Psoas muscle (tissue), 8 donors: ENCODE measurements around the gene PPTC7. TPM values are rescaled to one million over a fixed set of nuclear protein-coding genes. Genes with fewer than 3 reads are reported as not detected.
"Not testable (repeated sequence)": the region's sequence is repeated elsewhere in the genome, so short reads cannot be mapped to it uniquely, and the experiment has no call there.

Experiments used
- ATAC-seq, 4 donors: fragments of 200-7000 bp; cut with Tn5 transposase; one replicate each; pipeline ENCODE4 v1.9.1; 2020; ENCODE audit warnings: moderate library complexity in 3 of 4, mild to moderate bottlenecking in 2 of 4
- DNase-seq, 2 donors: peaks; one replicate each; pipeline ENCODE4 v3.0.0-alpha.2; 2020
- H3K27ac ChIP-seq: fragments of 200-600 bp; one replicate; pipeline ENCODE4 v1.8.0; 2022
- H3K27me3 ChIP-seq, 3 donors: fragments of 200-600 bp in 1 of 3; one replicate each; pipeline versions ENCODE4 v1.6.1 to v1.8.0; 2013 to 2022; ENCODE audit warnings: low read length in 2 of 3, mild to moderate bottlenecking in 2 of 3, moderate library complexity in 1 of 3; ENCODE audit not compliant: insufficient read depth in 3 of 3
- H3K36me3 ChIP-seq, 2 donors: fragments of 200-600 bp in 1 of 2; one replicate each; pipeline versions ENCODE4 v1.6.1 to v1.8.0; 2013 to 2022; ENCODE audit warnings: low read depth in 1 of 2, mild to moderate bottlenecking in 1 of 2, moderate library complexity in 1 of 2; ENCODE audit not compliant: insufficient read depth in 1 of 2
- H3K4me1 ChIP-seq: fragments of 200-600 bp; one replicate; pipeline ENCODE4 v1.8.0; 2022
- H3K4me3 ChIP-seq: fragments of 200-600 bp; one replicate; pipeline ENCODE4 v1.8.0; 2022; ENCODE audit warnings: mild to moderate bottlenecking
- H3K9me3 ChIP-seq: fragments of 200-600 bp; one replicate; pipeline ENCODE4 v1.8.0; 2022
- CTCF ChIP-seq: fragments of 200-600 bp; IDR thresholded peaks from one replicate; pipeline ENCODE4 v1.8.0; 2022; ENCODE audit warnings: antibody characterized with exemption
- WGBS, 3 donors: extraction: QIAGEN DNeasy Blood & Tissue Kit; methylation state at CpG; one replicate each; pipeline versions ENCODE4 v1.1.6 to v1.1.7; 2013; 5-methylcytosine and 5-hydroxymethylcytosine counted together
- intact Hi-C, 2 donors: fragments of 100-400 bp; cut with DNase I; formaldehyde crosslinking; loops; one replicate each; pipeline versions ENCODE4 v1.11.0 to v1.14.2; 2022
- polyA plus RNA-seq, 3 donors: library from polyadenylated mRNA; stranded (reverse); fragments of 200-250 nt; gene quantifications; one replicate each; pipeline ENCODE4 v1.2.3, GENCODE V29; 2013
- total RNA-seq, 4 donors: library from RNA; stranded (reverse); fragmentation: NEBNext Ultra II Directional in 2 of 4; extraction: Animal tissue kit (Norgen Biotek cat#: 25700) in 2 of 4; gene quantifications; one replicate each; pipeline versions ENCODE4 v1.2.1 to v1.2.4, GENCODE V29; 2021 to 2023
- donor health status: healthy with polysubstance abuse.
- donor health status: DM: no; HTN: no; CAD: no; lungs with moderate emphysema.
- donor health status: Bipolar disorder and iron deficiency.
- donor health status: healthy.
- donor health status: DM: yes; HTN: yes; CAD: no.
- donor health status: DM: no; HTN: no; CAD: no.
- donor health status: DM: no; HTN: no; CAD: no.
- donor health status: DM: yes; HTN: yes; CAD: no.

The PPTC7 gene
- total and polyA plus RNA-seq, 7 donors = 54.6 to 213 (median 71.9) TPM

- peak in 3 of 4 donors; percentile 52 to 72 (median 58) for ATAC-seq
- Histone ChIP-seq H3K9me3 (peaks cover 7% of the 10 kb centered on the region), H3K27me3 (no peaks in the 10 kb centered on the region), H3K4me1 (peaks cover 77% of the 10 kb centered on the region), H3K36me3 (no peaks in the 10 kb centered on the region), H3K27ac (peak overlapping the region; percentile 97), H3K4me3 (peak overlapping the region; percentile 3)
- intact Hi-C loops = no loop called here
- TF ChIP-seq CTCF = no peak
- 4 to 33% (median 16%) methylated on average over 1 of the region's 1 CpG for WGBS, 3 donors
- no peak for DNase-seq
These were observed 7.8 kb downstream of the PPTC7 start for GRCh38 chr12:110575326-110575725.

GRCh38 chr12:110574717-110575230 is 8.3 kb downstream of the PPTC7 start:
- 41 to 66% (median 43%) methylated on average over 10 of the region's 10 CpGs for WGBS, 3 donors
- not testable (repeated sequence) for H3K27me3 ChIP-seq

GRCh38 chr12:110574044-110574443 is 9.1 kb downstream of the PPTC7 start:
- no peak for ATAC-seq
- Histone ChIP-seq H3K27ac (peak overlapping the region; percentile 97), H3K4me1 (peaks cover 66% of the 10 kb centered on the region), H3K36me3 (no peaks in the 10 kb centered on the region), H3K4me3 (no peak overlapping the region), H3K27me3 (no peaks in the 10 kb centered on the region), H3K9me3 (peaks cover 7% of the 10 kb centered on the region)
- WGBS, 3 donors = 51 to 63% (median 52%) methylated on average over 1 of the region's 1 CpG
- intact Hi-C loops = no loop called here
- no peak for DNase-seq
- no peak for TF ChIP-seq CTCF

More at GRCh38 chr12:110574717-110575230, 8.3 kb downstream of the PPTC7 start:
- H3K36me3 ChIP-seq, ATAC-seq, intact Hi-C loops, H3K4me3 ChIP-seq, H3K9me3 ChIP-seq, DNase-seq: not testable (repeated sequence)
- Histone ChIP-seq H3K4me1 (peaks cover 71% of the 10 kb centered on the region), H3K27ac (peak overlapping the region; percentile 97)

- H3K27ac ChIP-seq, intact Hi-C loops, H3K9me3 ChIP-seq, DNase-seq, ATAC-seq, H3K27me3 ChIP-seq, H3K36me3 ChIP-seq, H3K4me3 ChIP-seq: not testable (repeated sequence)
- 95 to 98% (median 97%) methylated on average over 16 of the region's 16 CpGs for WGBS, 3 donors
- H3K4me1 ChIP-seq = peaks cover 54% of the 10 kb centered on the region
These were observed 12.3 kb downstream of the PPTC7 start for GRCh38 chr12:110570798-110571197.

GRCh38 chr12:110569838-110570237 is 13.3 kb downstream of the PPTC7 start:
- peaks cover 54% of the 10 kb centered on the region for H3K4me1 ChIP-seq
- H3K9me3 ChIP-seq, H3K36me3 ChIP-seq, DNase-seq, H3K27me3 ChIP-seq, ATAC-seq, intact Hi-C loops, H3K4me3 ChIP-seq: not testable (repeated sequence)
- H3K27ac ChIP-seq = peak overlapping the region; percentile 19
- WGBS, 3 donors = no CpG with 5 or more reads among the region's 2 CpGs

- Histone ChIP-seq H3K4me1 (peaks cover 55% of the 10 kb centered on the region), H3K9me3 (peaks cover 7% of the 10 kb centered on the region), H3K27me3 (no peaks in the 10 kb centered on the region), H3K36me3 (no peaks in the 10 kb centered on the region), H3K27ac (peak overlapping the region; percentile 39), H3K4me3 (no peak overlapping the region)
- ATAC-seq (no peak), DNase-seq (no peak)
- intact Hi-C loops = no loop called here
- 76 to 96% (median 82%) methylated on average over 6 of the region's 6 CpGs for WGBS, 3 donors
- TF ChIP-seq CTCF = no peak
These were observed 14.4 kb downstream of the PPTC7 start for GRCh38 chr12:110568752-110569151.
